MM.1S (cell line): ENCODE data around the gene RAMP1.

Experiments used
- DNase-seq: peaks from one replicate; pipeline ENCODE4 v3.0.0-alpha.2; 2015
- H2AFZ ChIP-seq: fragments of 300-600 bp; sonication (generic); 2 replicates; pipeline ENCODE4 v1.6.0; 2016; ENCODE audit warnings: antibody characterized with exemption, low read length
- H3F3A ChIP-seq: fragments of 300-600 bp; sonication (generic); 2 replicates; pipeline ENCODE4 v1.6.1; 2016; ENCODE audit warnings: mild to moderate bottlenecking, antibody characterized with exemption, low read length, moderate library complexity, mixed read lengths; ENCODE audit not compliant: insufficient read depth
- H3K27ac ChIP-seq: fragments of 300-600 bp; sonication (generic); 2 replicates; pipeline ENCODE4 v1.5.1; 2016; ENCODE audit warnings: mild to moderate bottlenecking, low read length
- H3K27me3 ChIP-seq: fragments of 300-600 bp; sonication (generic); replicated peaks from 2 replicates; pipeline ENCODE4 v1.6.0; 2016; ENCODE audit warnings: low read length; ENCODE audit not compliant: insufficient read depth
- H3K36me3 ChIP-seq: fragments of 300-600 bp; sonication (generic); replicated peaks from 2 replicates; pipeline ENCODE4 v1.6.1; 2016; ENCODE audit warnings: mild to moderate bottlenecking, low read length, mixed read lengths; ENCODE audit not compliant: insufficient read depth
- H3K4me1 ChIP-seq: fragments of 300-600 bp; sonication (generic); 2 replicates; pipeline ENCODE4 v1.6.1; 2016; ENCODE audit warnings: low read length, mixed read lengths
- H3K4me2 ChIP-seq: fragments of 300-600 bp; sonication (generic); 2 replicates; pipeline ENCODE4 v1.6.0; 2016; ENCODE audit warnings: low read depth, low read length
- H3K4me3 ChIP-seq: fragments of 300-600 bp; sonication (generic); 2 replicates; pipeline ENCODE4 v1.5.1; 2016; ENCODE audit warnings: low read length, mixed read lengths
- H3K79me2 ChIP-seq: fragments of 300-600 bp; sonication (generic); 2 replicates; pipeline ENCODE4 v1.6.1; 2016; ENCODE audit warnings: mixed run types, low read length, mixed read lengths
- H3K9ac ChIP-seq: fragments of 300-600 bp; sonication (generic); 2 replicates; pipeline ENCODE4 v1.6.1; 2016; ENCODE audit warnings: low read length, mixed read lengths
- H3K9me2 ChIP-seq: fragments of 300-600 bp; sonication (generic); replicated peaks from 2 replicates; pipeline ENCODE4 v1.6.1; 2016; ENCODE audit warnings: mild to moderate bottlenecking, low read length, mixed read lengths; ENCODE audit not compliant: insufficient read depth
- H3K9me3 ChIP-seq: fragments of 300-600 bp; sonication (generic); replicated peaks from 2 replicates; pipeline ENCODE4 v1.6.1; 2016; ENCODE audit warnings: mild to moderate bottlenecking, low read length, mixed read lengths; ENCODE audit not compliant: insufficient read depth
- H4K20me1 ChIP-seq: fragments of 300-600 bp; sonication (generic); 2 replicates; pipeline ENCODE4 v1.6.1; 2016; ENCODE audit warnings: mild to moderate bottlenecking, low read length, moderate library complexity, mixed read lengths; ENCODE audit not compliant: insufficient read depth
- EZH2 ChIP-seq: fragments of 300-600 bp; sonication (generic); optimal IDR thresholded peaks from 2 replicates; pipeline ENCODE3; 2017; ENCODE audit warnings: low read depth, mild to moderate bottlenecking, antibody characterized with exemption, low read length, mixed read lengths
- EZH2phosphoT487 ChIP-seq: fragments of 300-600 bp; sonication (generic); IDR thresholded peaks from 2 replicates; pipeline ENCODE4 v1.6.1; 2018; ENCODE audit warnings: antibody characterized with exemption, low read length
- TF ChIP-seq, protein P1 (sequence below): fragments of 300-600 bp; sonication (generic); IDR thresholded peaks from 2 replicates; pipeline ENCODE4 v1.5.1; 2016; ENCODE audit warnings: antibody characterized with exemption, low read length, mixed read lengths

Gene RAMP1

GRCh38 chr2:237868631-237869342 lies 9.4 kb downstream of the RAMP1 start:
- Histone ChIP-seq H3K79me2 (no peaks in the 10 kb centered on the region), H3K9me2 (no peaks in the 10 kb centered on the region), H3K27ac (no peak overlapping the region), H3F3A (no peaks in the 10 kb centered on the region), H2AFZ (no peak overlapping the region), H3K4me1 (no peaks in the 10 kb centered on the region), H3K9ac (no peak overlapping the region), H3K4me3 (no peak overlapping the region), H3K36me3 (no peaks in the 10 kb centered on the region), H3K27me3 (no peaks in the 10 kb centered on the region), H4K20me1 (no peaks in the 10 kb centered on the region), H3K9me3 (no peaks in the 10 kb centered on the region), H3K4me2 (no peak overlapping the region)
- no peak for DNase-seq
- TF ChIP-seq, protein P1, sequence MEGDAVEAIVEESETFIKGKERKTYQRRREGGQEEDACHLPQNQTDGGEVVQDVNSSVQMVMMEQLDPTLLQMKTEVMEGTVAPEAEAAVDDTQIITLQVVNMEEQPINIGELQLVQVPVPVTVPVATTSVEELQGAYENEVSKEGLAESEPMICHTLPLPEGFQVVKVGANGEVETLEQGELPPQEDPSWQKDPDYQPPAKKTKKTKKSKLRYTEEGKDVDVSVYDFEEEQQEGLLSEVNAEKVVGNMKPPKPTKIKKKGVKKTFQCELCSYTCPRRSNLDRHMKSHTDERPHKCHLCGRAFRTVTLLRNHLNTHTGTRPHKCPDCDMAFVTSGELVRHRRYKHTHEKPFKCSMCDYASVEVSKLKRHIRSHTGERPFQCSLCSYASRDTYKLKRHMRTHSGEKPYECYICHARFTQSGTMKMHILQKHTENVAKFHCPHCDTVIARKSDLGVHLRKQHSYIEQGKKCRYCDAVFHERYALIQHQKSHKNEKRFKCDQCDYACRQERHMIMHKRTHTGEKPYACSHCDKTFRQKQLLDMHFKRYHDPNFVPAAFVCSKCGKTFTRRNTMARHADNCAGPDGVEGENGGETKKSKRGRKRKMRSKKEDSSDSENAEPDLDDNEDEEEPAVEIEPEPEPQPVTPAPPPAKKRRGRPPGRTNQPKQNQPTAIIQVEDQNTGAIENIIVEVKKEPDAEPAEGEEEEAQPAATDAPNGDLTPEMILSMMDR: no peak
- TF ChIP-seq EZH2phosphoT487 (no peak), EZH2 (no peak)

DNA sequence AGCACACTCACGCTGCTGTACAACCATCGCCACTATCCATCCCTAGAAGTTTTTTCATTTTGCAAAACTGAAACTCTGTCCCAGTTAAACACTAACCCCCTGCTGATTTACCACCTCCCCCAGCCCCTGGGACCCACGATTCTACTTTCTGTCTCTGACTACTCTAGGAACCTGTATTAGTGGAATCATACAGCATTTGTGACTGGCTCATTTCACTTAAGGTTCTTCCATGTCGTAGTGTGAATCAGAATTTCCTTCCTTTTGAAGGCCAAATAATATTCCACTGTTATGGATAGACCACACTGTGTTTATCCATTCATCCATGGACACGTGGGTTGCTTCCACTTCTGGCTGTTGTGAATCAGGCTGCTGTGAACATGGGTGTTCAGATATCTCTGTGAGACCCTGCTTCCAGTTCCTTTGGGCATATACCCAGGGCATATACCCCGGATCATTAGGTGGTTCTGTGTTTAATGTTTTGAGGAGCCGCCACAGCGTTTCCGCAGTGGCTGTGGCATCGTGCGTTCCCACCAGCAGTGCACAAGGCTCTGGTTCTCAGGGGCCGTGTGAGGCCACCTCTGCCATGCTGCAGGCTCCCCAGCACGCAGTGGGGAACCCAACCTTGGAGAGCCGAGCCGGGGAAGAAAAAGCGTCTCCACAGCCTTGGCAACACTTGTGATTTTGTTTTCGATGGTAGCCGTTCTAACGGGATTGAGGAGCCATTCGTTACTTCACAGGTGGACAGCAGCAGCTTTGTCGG lies 10.1 kb downstream of the RAMP1 start:
- Histone ChIP-seq H2AFZ (no peak overlapping the region), H3K9ac (no peak overlapping the region), H3K27me3 (no peaks in the 10 kb centered on the region), H3K4me1 (no peaks in the 10 kb centered on the region), H3K4me3 (no peak overlapping the region), H3K9me2 (no peaks in the 10 kb centered on the region), H3K79me2 (no peaks in the 10 kb centered on the region), H3F3A (no peaks in the 10 kb centered on the region), H3K36me3 (no peaks in the 10 kb centered on the region), H3K4me2 (no peak overlapping the region), H3K9me3 (no peaks in the 10 kb centered on the region), H3K27ac (no peak overlapping the region), H4K20me1 (no peaks in the 10 kb centered on the region)
- DNase-seq: no peak
- TF ChIP-seq EZH2phosphoT487: no peak

DNA sequence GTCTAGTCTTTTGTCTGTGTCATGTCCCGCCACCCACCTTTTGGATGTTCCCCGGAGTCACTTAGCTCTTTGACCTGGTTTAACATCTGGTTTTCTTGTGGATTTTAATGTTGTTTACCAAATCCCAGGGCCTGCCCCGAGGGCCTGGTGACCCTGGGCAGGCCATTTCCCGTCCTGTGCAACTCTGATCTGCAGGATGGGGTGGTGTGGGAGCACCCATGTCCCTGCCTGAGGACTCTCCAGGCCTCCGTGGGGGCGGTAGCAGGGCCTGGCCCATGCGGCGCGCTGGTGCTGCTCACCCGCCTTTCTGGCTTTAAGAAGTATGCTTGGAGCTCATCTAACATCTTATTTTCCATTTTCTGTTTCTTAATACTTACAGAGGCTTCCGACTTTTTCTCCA lies 10.7 kb downstream of the RAMP1 start:
- Histone ChIP-seq H3K4me1 (no peaks in the 10 kb centered on the region), H3F3A (no peaks in the 10 kb centered on the region), H3K4me3 (no peak overlapping the region), H3K9ac (no peak overlapping the region), H3K27ac (no peak overlapping the region), H3K36me3 (no peaks in the 10 kb centered on the region), H3K9me3 (no peaks in the 10 kb centered on the region), H3K4me2 (no peak overlapping the region), H2AFZ (no peak overlapping the region), H4K20me1 (no peaks in the 10 kb centered on the region), H3K79me2 (no peaks in the 10 kb centered on the region), H3K27me3 (no peaks in the 10 kb centered on the region), H3K9me2 (no peaks in the 10 kb centered on the region)
- no peak for DNase-seq
- TF ChIP-seq EZH2phosphoT487 (no peak), EZH2 (no peak)
- TF ChIP-seq, protein P1: no peak
